K562 (cell line): ENCODE measurements around the gene SNAI1. TPM values are rescaled to one million over a fixed set of nuclear protein-coding genes. Genes with fewer than 3 reads are reported as not detected.

Experiments
- ILK ChIP-seq: fragments of 450-650 bp; IDR thresholded peaks from 2 replicates; pipeline ENCODE4 v1.6.1; 2016; ENCODE audit warnings: missing genetic modification characterization, low read depth, mild to moderate bottlenecking, missing compliant biosample characterization, moderate library complexity, borderline replicate concordance
- NFIC ChIP-seq: fragments of 450-650 bp; IDR thresholded peaks from 2 replicates; pipeline ENCODE4 v1.6.1; 2017; ENCODE audit warnings: mild to moderate bottlenecking, inconsistent platforms
- USF1 ChIP-seq: sonication (generic); formaldehyde crosslinking; IDR thresholded peaks from 2 replicates; pipeline ENCODE4 v1.9.0; 2022; ENCODE audit warnings: mild to moderate bottlenecking, missing genetic modification reagents
- ZBTB40 ChIP-seq, 2 experiments: fragments of 450-650 bp in 1 of 2; sonication (generic) in 1 of 2; formaldehyde crosslinking in 1 of 2; IDR thresholded peaks; 2 replicates each; pipeline versions ENCODE4 v1.7.1 to v1.9.0; 2016 to 2022; ENCODE audit warnings: inconsistent platforms in 1 of 2, mild to moderate bottlenecking in 1 of 2, missing genetic modification reagents in 1 of 2
- ZNF695 ChIP-seq: fragments of 450-650 bp; formaldehyde crosslinking; IDR thresholded peaks from 2 replicates; pipeline ENCODE4 v1.4.0; 2020; ENCODE audit warnings: mild to moderate bottlenecking, moderate library complexity
- polyA plus RNA-seq, 8 experiments: library from polyadenylated mRNA; depleted of rRNA in 4 of 8; stranded (reverse) in 5 of 8; unstranded in 3 of 8; fragments of >200 nt; fragmentation: Nextera tagmentation in 2 of 8; fragmentation: Illumina TruSeq in 1 of 8; extraction: Ambion mirVana in 2 of 8; extraction: Trizol in 1 of 8; gene quantifications; 2 replicates each; pipeline versions ENCODE4 v1.2.1 to v1.2.3, GENCODE V29; 2011 to 2014; ENCODE audit warnings: inconsistent platforms in 1 of 8, missing spikeins in 1 of 8
- total RNA-seq, 7 experiments: library from RNA; depleted of rRNA in 6 of 7; stranded (reverse); fragments of >200 nt in 6 of 7; fragmentation: Illumina TruSeq in 2 of 7; extraction: Trizol in 2 of 7; gene quantifications; 2 replicates each; pipeline versions ENCODE4 v1.2.1 to v1.2.3, GENCODE V29; 2011 to 2021; ENCODE audit warnings: low replicate concordance in 1 of 7

Gene SNAI1
- total and polyA plus RNA-seq, 9 of the 15 experiments (the other 6 are each of a cell fraction or from before 2014, with no cell fraction given) = 0.32 to 11.6 (median 2.0) TPM

- TF ChIP-seq ZBTB40 (IDR thresholded peaks at IDR 0.05) (0 out of 2 replicates have a peak, but pooled peaks have one; percentile 24), ZBTB40 (CRISPR knock-in tag; IDR thresholded peaks at IDR 0.05) (no peak), ILK (no peak), USF1 (CRISPR knock-in tag) (peak; percentile 48), ZNF695 (CRISPR knock-in tag) (no peak), NFIC (peak; percentile 47; the same call in 1 of the 2 replicates)
Observed at GRCh38 chr20:49938173-49939163, 44.3 kb upstream of the SNAI1 start (continued).
